Muscle of leg (tissue), 11 donors: ENCODE results near the gene CD300LG. TPM values are rescaled to one million over a fixed set of nuclear protein-coding genes. Genes with fewer than 3 reads are reported as not detected.
A peak's percentile ranks its signal among the peaks of the same experiment; 100 is the strongest.

ENCODE experiments used
- DNase-seq: peaks from one replicate; pipeline ENCODE4 v3.0.0; 2013
- H3K27ac ChIP-seq: one replicate; pipeline ENCODE4 v1.5.1; 2013; ENCODE audit warnings: mild to moderate bottlenecking, low read length, control low read depth
- H3K27me3 ChIP-seq: one replicate; pipeline ENCODE4 v1.6.1; 2013; ENCODE audit warnings: low read length; ENCODE audit not compliant: control insufficient read depth, insufficient read depth
- H3K36me3 ChIP-seq: one replicate; pipeline ENCODE4 v1.6.1; 2013; ENCODE audit warnings: low read length; ENCODE audit not compliant: control insufficient read depth, insufficient read depth
- H3K4me1 ChIP-seq: one replicate; pipeline ENCODE4 v1.6.1; 2013; ENCODE audit warnings: low read length; ENCODE audit not compliant: control insufficient read depth, insufficient read depth
- H3K4me3 ChIP-seq: one replicate; pipeline ENCODE4 v1.5.1; 2013; ENCODE audit warnings: low read length, control low read depth
- H3K9me3 ChIP-seq: replicated peaks from 2 replicates; pipeline ENCODE4 v1.6.1; 2013; ENCODE audit warnings: low read depth, low read length; ENCODE audit not compliant: control insufficient read depth
- WGBS: methylation state at CpG from one replicate; pipeline ENCODE4 v1.1.5; 2013; ENCODE audit warnings: missing lambda C conversion rate; ENCODE audit not compliant: insufficient coverage; 5-methylcytosine and 5-hydroxymethylcytosine counted together
- polyA plus RNA-seq, 8 donors: library from polyadenylated mRNA; unstranded; fragments of 120-200 nt; gene quantifications; one replicate each; pipeline versions ENCODE4 v1.2.1 to v1.2.3, GENCODE V29; 2013; ENCODE audit warnings: inconsistent platforms in 1 of 8, low replicate concordance in 1 of 8; ENCODE audit not compliant: insufficient read length in 8 of 8, insufficient read depth in 1 of 8
- total RNA-seq: library from RNA; stranded (reverse); fragments of 120-200 nt; gene quantifications from one replicate; pipeline ENCODE4 v1.2.4, GENCODE V29; 2013

Gene CD300LG
- total and polyA plus RNA-seq, 9 donors, result 1.5 to 3.9 (median 2.2) TPM

DNA sequence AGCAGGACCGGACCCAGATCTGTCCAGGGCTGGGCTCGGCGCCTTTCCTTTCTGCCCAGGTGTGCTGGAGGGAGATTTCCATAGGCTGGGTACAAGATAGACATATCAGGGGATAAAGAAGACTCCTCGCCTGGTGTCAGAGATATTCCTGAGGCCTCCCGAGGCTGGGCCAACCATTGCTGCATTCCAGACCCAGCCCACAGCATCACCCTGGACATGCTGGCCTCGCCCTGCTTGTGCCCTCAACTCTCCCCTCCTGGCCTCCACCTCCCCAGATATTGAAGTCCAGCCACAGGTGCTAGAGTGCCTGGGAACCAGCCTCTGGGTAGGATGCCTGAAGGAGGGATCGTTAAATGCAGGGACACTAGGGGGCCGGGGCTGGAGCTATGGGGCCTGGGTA, 2.1 kb downstream of the CD300LG start:
- no peak for DNase-seq
- H3K27me3 ChIP-seq, result peaks cover 13% of the 10 kb centered on the region
- H3K36me3 ChIP-seq, result no peaks in the 10 kb centered on the region
- H3K4me1 ChIP-seq, result peaks cover 8% of the 10 kb centered on the region
- no peak overlapping the region for H3K27ac ChIP-seq
- WGBS, result 91% methylated on average over 5 of the region's 8 CpGs
- H3K9me3 ChIP-seq, result no peaks in the 10 kb centered on the region
- no peak overlapping the region for H3K4me3 ChIP-seq

DNA sequence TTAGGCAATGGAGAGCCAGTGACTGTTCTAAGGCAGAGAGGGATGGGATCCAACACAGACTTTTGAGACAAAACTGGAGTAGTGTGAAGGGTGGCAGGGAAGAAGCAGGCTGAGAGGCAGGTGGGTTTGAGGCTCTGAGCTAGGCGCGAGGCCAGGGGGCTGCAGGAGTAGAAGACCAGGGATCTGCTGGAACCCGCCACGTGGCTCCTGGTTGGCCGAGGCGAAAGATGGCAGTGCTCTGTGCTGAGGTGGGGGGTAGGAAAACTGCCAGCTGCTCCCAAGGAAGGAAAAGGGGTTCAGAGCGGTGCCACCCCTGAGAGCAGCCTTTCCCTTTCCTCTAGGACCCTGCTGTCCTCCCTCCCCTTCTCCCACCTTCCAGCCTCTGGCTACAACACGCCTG, 5.6 kb downstream of the CD300LG start:
- no peaks in the 10 kb centered on the region for H3K36me3 ChIP-seq
- peaks cover 2% of the 10 kb centered on the region for H3K4me1 ChIP-seq
- H3K9me3 ChIP-seq, result no peaks in the 10 kb centered on the region
- H3K27ac ChIP-seq, result no peak overlapping the region
- H3K4me3 ChIP-seq, result no peak overlapping the region
- H3K27me3 ChIP-seq, result peaks cover 29% of the 10 kb centered on the region
- WGBS, result 74% methylated on average over 3 of the region's 8 CpGs
- no peak for DNase-seq

DNA sequence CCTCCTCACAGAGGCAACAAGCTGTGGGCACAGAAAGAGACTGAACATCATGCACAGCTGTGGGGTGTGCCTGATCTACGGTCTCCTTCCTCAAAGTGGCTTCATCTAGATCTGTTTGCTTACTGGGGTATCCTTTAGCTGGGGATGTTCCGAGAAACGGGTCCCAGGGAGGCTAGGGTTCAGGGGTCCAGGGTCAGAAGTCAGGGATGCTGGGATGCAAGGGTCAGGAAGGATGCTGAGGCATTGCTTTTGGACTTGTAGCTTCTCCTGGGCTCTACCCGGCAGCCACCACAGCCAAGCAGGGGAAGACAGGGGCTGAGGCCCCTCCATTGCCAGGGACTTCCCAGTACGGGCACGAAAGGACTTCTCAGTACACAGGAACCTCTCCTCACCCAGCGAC, 6.6 kb downstream of the CD300LG start:
- peaks cover 12% of the 10 kb centered on the region for H3K4me1 ChIP-seq
- H3K9me3 ChIP-seq, result no peaks in the 10 kb centered on the region
- WGBS, result 68% methylated on average over 6 of the region's 7 CpGs
- no peak overlapping the region for H3K27ac ChIP-seq
- H3K27me3 ChIP-seq, result peaks cover 31% of the 10 kb centered on the region
- DNase-seq, result no peak
- no peak overlapping the region for H3K4me3 ChIP-seq
- no peaks in the 10 kb centered on the region for H3K36me3 ChIP-seq

DNA sequence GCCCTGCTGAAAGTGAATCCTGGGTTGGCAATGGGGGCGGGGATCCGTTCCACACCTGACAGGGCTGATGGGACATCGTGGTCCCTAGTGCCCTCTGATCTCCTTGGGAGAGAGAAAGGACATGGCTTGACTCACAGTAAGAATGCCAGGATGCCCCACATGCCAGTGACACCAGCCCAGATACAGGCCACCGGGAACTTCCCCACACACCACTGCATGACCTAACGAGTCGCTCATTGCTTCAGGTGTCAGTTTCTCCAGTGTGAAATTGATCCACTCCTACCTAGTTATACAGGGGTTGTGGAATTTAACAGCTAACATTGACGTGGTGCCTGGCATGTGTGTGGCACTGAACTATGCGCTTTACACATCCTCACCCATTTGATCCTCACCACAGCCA, 7.5 kb downstream of the CD300LG start:
- no peaks in the 10 kb centered on the region for H3K36me3 ChIP-seq
- no CpG with 5 or more reads among the region's 8 CpGs for WGBS

DNA sequence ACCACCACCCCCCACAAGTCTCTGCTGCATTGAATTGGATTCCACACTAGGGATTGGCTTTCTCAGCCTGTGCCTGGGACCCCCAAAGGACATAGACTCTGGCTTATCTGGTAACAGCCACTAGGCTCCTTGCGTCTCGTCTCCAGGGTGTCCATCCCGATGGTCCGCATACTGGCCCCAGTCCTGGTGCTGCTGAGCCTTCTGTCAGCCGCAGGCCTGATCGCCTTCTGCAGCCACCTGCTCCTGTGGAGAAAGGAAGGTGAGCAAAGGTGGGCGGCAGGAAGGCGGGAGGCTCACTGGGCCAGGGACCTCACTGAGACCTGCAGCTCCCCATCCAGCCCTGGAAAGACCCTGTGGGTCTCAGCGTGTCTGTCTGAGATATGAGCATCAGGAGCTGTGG, 8.1 kb downstream of the CD300LG start:
- no peak for DNase-seq
- peaks cover 14% of the 10 kb centered on the region for H3K4me1 ChIP-seq
- H3K27ac ChIP-seq, result no peak overlapping the region
- H3K9me3 ChIP-seq, result no peaks in the 10 kb centered on the region
- H3K36me3 ChIP-seq, result no peaks in the 10 kb centered on the region
- 73% methylated on average over 8 of the region's 9 CpGs for WGBS
- peaks cover 32% of the 10 kb centered on the region for H3K27me3 ChIP-seq
- no peak overlapping the region for H3K4me3 ChIP-seq

More for the DNA sequence above, 7.5 kb downstream of the CD300LG start:
- DNase-seq, result no peak
- Histone ChIP-seq H3K9me3 (no peaks in the 10 kb centered on the region), H3K27me3 (peaks cover 32% of the 10 kb centered on the region), H3K4me3 (no peak overlapping the region), H3K27ac (no peak overlapping the region), H3K4me1 (peaks cover 14% of the 10 kb centered on the region)

DNA sequence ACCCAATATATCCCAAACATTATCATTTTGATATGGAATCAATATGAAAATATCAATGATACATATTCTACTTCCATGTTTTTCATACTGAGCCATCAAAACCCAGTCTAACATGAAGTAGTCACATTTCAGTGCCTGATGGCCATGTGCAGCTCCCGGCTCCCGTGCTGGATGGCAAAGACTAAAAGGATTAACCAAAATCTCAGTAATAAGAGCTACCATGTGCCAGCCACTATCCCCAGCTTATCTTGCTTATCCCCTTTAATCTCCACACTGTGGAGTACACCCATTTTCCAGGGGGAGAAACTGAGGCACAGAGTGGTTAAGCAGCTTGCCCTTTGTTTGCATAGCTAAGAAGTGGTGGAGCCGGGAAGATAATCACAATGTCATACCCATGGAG, 9.2 kb downstream of the CD300LG start:
- Histone ChIP-seq H3K27ac (no peak overlapping the region), H3K27me3 (peaks cover 32% of the 10 kb centered on the region), H3K4me3 (no peak overlapping the region), H3K9me3 (no peaks in the 10 kb centered on the region), H3K4me1 (peaks cover 14% of the 10 kb centered on the region), H3K36me3 (no peaks in the 10 kb centered on the region)
- WGBS, result 74% methylated on average over 3 of the region's 3 CpGs
- DNase-seq, result no peak

DNA sequence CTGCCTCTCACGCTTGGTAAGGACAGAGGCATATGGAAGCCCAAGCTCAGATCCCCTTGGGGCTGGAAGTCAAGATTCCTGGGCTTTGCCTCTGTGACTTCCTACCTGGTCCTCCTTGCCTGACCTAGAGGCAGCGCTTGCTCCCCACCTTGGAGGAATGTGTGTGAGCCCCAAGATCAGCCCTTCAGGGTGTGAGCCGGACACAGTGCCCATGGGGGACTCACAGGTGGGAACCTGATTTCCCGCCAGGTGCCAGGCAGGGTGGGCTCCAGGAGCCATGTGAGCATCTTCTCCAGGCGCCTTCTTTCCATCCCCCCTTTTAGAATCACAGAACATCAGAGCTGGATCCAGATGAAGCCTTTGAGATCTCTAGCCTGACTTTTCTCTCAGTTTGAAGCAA, 10.2 kb downstream of the CD300LG start:
- no peak for DNase-seq
- Histone ChIP-seq H3K27me3 (peaks cover 30% of the 10 kb centered on the region), H3K9me3 (no peaks in the 10 kb centered on the region), H3K36me3 (no peaks in the 10 kb centered on the region), H3K27ac (peak overlapping the region; percentile 35), H3K4me1 (peaks cover 14% of the 10 kb centered on the region), H3K4me3 (no peak overlapping the region)
- WGBS, result 100% methylated on average over 3 of the region's 5 CpGs

DNA sequence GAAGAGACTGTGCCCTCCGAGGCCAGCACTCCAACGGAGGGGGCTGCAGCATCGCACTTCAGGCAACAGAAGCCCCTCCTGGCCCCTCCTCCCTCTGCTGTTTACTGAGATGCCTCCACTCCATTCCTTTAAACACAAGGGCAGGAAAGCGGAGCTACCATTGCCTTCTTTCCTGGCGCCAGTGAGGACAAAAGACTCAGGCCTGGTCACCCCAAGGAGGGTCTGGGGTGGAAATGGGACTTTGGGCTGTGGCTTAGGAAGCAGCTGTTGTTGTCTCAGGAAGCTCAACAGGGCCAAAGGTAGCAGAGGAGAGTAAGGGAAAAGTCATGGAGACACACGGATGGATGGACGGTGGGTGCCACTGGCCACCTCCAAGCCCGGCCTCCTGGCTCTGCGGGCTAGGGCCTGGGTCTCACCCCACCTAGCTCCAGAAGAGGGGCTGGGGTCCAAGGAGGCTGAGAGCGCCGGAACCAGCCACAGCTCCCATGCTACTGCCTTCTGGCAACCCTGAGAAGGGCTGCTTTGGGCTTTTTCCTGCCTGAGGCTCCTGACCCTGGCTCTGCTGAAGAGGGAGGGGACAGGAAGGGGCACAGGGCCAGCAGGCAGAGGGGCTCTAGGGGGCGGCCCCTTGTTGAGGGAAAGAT, 11.1 kb downstream of the CD300LG start:
- Histone ChIP-seq H3K4me3 (no peak overlapping the region), H3K36me3 (no peaks in the 10 kb centered on the region), H3K4me1 (peaks cover 14% of the 10 kb centered on the region), H3K27ac (peak overlapping the region; percentile 35), H3K9me3 (no peaks in the 10 kb centered on the region), H3K27me3 (peaks cover 27% of the 10 kb centered on the region)
- no peak for DNase-seq
- 57% methylated on average over 10 of the region's 12 CpGs for WGBS

DNA sequence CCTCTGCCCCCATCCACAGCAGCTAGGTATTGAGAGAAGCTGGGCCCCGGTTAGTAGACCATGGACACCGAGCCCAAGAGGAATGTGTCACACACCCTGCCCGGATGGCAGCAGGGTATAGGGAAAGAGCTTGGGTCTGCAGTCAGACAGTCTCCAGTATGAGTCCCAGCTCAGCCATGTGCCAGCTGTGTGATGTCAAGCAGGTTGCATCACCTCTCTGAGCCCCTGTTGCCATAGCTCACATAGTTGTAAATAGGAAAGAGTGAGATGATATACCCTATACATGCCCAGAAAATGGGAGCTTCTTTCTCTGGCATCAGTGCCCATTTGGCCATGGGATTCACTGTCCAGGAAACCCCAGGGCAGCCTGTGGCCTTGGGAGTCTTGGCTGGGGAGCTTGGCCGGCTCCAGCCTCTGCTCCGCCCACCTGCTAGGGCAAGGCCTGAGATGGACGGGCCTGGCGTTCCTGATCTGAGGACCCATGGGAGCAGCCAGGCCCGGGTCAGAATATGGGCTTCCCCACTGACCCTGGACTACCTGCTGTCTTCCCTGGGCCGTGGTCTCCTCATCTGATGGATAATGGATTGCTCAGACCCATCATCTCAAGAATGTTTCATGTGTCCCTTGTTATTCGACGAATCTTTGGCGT, 13.2 kb downstream of the CD300LG start:
- no peaks in the 10 kb centered on the region for H3K36me3 ChIP-seq
- H3K9me3 ChIP-seq, result no peaks in the 10 kb centered on the region
- peaks cover 21% of the 10 kb centered on the region for H3K27me3 ChIP-seq
- no peak overlapping the region for H3K27ac ChIP-seq
- no peak for DNase-seq
- WGBS, result 65% methylated on average over 7 of the region's 12 CpGs
- H3K4me1 ChIP-seq, result peaks cover 14% of the 10 kb centered on the region
- no peak overlapping the region for H3K4me3 ChIP-seq

DNA sequence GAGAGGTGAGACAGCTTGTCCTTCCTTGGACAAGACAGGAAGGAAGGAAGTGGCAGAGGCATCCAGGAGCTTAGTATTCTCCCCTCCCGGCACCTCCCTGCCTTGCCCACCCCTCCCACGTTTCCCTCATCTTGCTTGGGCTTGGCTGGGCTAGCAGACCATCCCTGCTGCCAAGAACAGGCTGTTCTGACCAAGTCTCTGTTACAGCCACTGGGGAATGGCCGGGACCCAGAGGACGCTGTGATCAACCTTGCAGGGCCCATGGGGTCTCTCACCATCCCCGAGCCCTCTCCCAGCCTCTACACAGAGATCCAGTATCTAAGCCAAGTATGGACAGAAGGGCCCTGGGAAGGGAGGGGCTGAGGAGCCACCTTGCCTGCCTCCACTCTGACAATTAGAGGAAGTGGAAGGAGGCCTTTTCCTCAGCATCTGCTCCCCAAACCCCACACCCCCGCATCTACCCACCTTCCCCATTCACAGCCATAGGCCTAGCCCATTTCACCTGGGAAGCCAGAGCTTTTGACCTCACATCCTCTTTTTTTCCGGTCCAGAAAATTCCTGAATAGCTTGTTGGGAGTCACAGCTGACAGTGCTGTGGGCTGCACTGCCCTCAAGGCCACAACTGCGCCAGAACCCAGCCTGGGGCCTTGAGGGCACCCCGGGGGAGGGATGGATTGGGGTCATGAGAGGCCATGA, 14.1 kb downstream of the CD300LG start:
- no peak for DNase-seq
- H3K4me3 ChIP-seq, result no peak overlapping the region
- peak overlapping the region; percentile 9 for H3K27ac ChIP-seq
- no peaks in the 10 kb centered on the region for H3K9me3 ChIP-seq
- H3K4me1 ChIP-seq, result peaks cover 14% of the 10 kb centered on the region
- no peaks in the 10 kb centered on the region for H3K36me3 ChIP-seq
- 49% methylated on average over 7 of the region's 9 CpGs for WGBS
- peaks cover 18% of the 10 kb centered on the region for H3K27me3 ChIP-seq
